Fibroblast of mammary gland (primary cell): ENCODE data around the gene ADPRS.
A peak's percentile ranks its signal among the peaks of the same experiment; 100 is the strongest.

ENCODE experiments used
- DNase-seq: peaks from one replicate; pipeline ENCODE4 v3.0.0-alpha.2; 2010; ENCODE audit warnings: low read depth
- H3K4me3 ChIP-seq: 2 replicates; pipeline ENCODE4 v1.5.1; 2011; ENCODE audit warnings: low read depth, mild to moderate bottlenecking, low read length, moderate library complexity; ENCODE audit not compliant: control insufficient read depth
- TF ChIP-seq, protein P1 (sequence below): conservative IDR thresholded peaks from 2 replicates; pipeline ENCODE4 v1.5.1; 2011; ENCODE audit warnings: low read depth, low read length, inconsistent platforms; ENCODE audit not compliant: control insufficient read depth, insufficient read depth

ADPRS gene

DNA sequence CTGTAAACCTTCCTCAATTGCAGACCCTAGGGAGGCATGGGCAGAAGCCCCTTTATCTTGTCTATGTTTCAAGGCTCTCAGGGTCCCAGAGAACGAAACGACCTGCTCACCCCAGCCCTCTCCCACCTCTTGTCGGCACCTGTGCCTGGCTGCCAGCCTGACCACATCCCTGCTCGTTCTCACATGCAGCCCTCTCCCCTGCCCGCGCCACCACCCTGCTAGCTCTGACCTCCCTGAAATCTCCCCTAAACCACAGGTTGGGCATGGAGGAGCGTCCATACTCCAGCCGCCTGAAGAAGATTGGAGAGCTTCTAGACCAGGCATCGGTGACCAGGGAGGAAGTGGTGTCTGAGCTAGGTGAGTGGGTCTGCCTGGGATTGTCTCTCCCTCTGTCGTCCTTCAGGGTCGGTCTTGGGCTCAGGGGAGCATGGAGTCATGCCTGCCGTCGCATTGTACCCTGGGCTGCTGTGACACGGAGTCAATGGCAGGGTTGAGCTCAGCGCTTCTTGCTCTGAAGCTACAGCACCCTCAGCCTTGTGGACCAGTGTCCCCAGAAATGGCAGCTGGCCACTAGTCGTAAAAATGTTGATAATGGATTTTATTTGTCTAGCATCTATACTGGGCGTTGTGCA lies 3.6 kb downstream of the ADPRS start:
- TF ChIP-seq, protein P1, sequence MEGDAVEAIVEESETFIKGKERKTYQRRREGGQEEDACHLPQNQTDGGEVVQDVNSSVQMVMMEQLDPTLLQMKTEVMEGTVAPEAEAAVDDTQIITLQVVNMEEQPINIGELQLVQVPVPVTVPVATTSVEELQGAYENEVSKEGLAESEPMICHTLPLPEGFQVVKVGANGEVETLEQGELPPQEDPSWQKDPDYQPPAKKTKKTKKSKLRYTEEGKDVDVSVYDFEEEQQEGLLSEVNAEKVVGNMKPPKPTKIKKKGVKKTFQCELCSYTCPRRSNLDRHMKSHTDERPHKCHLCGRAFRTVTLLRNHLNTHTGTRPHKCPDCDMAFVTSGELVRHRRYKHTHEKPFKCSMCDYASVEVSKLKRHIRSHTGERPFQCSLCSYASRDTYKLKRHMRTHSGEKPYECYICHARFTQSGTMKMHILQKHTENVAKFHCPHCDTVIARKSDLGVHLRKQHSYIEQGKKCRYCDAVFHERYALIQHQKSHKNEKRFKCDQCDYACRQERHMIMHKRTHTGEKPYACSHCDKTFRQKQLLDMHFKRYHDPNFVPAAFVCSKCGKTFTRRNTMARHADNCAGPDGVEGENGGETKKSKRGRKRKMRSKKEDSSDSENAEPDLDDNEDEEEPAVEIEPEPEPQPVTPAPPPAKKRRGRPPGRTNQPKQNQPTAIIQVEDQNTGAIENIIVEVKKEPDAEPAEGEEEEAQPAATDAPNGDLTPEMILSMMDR: no peak
- H3K4me3 ChIP-seq: no peak overlapping the region
- no peak for DNase-seq

DNA sequence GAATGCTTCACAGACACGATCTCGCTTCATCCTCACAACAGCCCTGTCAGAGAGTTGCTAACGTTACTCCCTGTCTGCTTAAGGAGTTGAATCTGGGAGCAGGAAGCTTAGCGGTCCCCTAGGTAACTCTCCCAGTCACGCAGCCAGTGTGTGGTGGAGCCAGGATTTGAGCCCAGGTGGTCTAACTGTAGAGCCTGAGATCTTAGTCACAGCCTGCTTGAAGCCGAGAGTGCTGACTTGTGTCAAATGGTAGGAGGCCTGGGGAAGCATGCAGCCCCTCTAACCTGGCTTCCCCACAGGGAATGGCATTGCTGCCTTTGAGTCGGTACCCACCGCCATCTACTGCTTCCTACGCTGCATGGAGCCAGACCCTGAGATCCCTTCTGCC lies 4.1 kb downstream of the ADPRS start:
- TF ChIP-seq, protein P1: no peak
- no peak for DNase-seq
- no peak overlapping the region for H3K4me3 ChIP-seq

DNA sequence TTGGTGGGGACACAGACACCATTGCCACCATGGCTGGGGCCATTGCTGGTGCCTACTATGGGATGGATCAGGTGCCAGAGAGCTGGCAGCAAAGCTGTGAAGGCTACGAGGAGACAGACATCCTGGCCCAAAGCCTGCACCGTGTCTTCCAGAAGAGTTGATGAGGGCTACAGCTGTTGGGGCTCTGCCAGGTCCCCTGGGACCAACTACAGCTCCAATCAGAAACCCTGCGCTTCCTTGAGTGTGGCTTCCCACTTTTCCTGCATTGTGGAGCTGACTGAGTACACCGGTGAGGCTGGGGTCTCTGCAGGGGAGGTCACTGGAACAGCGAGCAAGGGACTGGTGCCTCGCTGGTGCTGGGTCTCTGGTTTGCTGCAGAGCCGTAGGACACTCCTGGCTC lies 4.5 kb downstream of the ADPRS start:
- DNase-seq: no peak
- TF ChIP-seq, protein P1: no peak
- H3K4me3 ChIP-seq: no peak overlapping the region

DNA sequence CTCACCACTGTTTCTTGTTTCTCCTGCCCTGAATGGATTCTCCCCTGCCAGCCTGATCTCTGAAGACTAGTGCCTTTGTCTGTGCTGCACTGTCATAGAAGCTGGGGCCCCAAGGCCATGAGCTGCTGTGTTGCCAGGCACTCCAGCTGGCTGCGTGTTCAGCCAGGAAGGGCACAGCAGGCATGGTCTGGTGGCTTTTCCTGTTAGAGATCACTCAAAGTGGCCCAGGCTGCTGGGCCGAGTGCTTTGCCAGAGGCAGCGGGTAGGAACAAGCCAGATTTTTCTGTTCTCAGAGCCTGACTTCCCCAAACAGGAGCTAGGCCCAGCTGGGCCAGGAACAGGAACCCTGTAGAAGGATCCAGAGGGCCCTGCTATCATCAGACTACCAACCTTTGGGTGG lies 5.2 kb downstream of the ADPRS start:
- H3K4me3 ChIP-seq: no peak overlapping the region
- TF ChIP-seq, protein P1: no peak
- no peak for DNase-seq

DNA sequence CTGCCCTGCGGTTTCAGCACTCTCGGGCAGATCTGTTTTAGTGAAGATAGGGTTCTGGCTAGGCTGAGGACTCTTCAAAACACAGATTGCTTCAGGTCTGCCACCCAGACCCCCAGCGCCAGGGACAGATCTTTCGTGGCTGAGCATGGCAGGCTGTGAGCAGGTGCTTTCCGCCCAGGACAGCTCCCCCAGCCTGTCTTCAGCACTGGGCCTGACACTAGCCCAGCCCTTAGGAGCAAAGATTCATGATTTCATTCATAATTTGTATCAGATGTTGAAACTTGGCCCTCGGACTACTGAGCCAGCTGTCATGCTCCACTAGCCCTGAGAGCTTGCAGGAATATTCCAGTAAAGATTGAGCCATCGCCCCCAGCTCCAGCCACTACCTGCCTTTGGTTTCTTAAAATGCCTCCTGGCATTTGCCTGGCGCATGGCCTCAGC lies 5.9 kb downstream of the ADPRS start:
- TF ChIP-seq, protein P1: no peak
- peak; percentile 74 for DNase-seq
- no peak overlapping the region for H3K4me3 ChIP-seq

DNA sequence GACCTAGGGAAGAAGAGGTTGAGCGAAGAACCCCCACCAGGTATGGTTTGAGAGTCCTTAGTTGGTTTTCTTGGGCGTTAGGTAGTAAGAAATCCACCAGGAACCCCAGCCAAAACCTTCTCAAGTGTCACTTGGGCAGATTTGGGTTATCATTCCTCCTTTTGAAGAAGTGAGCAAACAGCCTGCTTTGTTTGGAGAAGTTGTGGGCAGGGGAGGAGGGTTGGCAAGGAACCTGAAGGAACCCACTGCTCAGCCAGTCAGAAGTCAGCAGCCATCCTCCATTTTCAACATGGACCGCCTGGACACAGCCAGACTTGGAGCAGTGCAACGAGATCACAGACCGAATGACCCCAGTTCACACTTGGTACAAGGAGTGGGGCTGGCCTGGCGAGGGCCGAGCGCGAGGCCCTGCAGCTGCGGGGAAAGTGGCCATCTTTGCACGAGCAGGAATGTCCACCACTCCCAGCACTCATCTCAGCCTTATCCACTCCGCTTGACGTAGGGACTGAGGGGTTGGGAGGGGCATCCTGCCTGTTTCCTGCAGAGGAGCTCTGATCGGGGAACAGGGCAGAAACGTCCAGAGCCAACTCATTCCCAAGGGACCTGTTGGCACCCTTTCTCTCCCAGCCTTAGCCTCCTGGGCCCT lies 7.2 kb downstream of the ADPRS start:
- peak; percentile 26 for DNase-seq
- no peak overlapping the region for H3K4me3 ChIP-seq
- TF ChIP-seq, protein P1: no peak
